HG03378 (cell line): ENCODE measurements around the gene ABCF2.

Experiments used
- ATAC-seq: cut with Tn5 transposase; IDR thresholded peaks from one replicate; pipeline ENCODE4 v1.9.1; 2021; ENCODE audit warnings: mild to moderate bottlenecking, moderate library complexity; ENCODE audit not compliant: unreplicated experiment

ABCF2 gene

GRCh38 chr7:151175047-151175792 lies 51.8 kb downstream of the ABCF2 start:
- no peak for ATAC-seq

GRCh38 chr7:151174246-151175046 lies 52.6 kb downstream of the ABCF2 start:
- no peak for ATAC-seq

- no peak for ATAC-seq
These were observed 53.4 kb downstream of the ABCF2 start for GRCh38 chr7:151173386-151174245.

- no peak for ATAC-seq
These were observed 54.5 kb downstream of the ABCF2 start for GRCh38 chr7:151172273-151173141.

GRCh38 chr7:151168787-151169162 lies 58.2 kb downstream of the ABCF2 start:
- ATAC-seq: no peak

DNA sequence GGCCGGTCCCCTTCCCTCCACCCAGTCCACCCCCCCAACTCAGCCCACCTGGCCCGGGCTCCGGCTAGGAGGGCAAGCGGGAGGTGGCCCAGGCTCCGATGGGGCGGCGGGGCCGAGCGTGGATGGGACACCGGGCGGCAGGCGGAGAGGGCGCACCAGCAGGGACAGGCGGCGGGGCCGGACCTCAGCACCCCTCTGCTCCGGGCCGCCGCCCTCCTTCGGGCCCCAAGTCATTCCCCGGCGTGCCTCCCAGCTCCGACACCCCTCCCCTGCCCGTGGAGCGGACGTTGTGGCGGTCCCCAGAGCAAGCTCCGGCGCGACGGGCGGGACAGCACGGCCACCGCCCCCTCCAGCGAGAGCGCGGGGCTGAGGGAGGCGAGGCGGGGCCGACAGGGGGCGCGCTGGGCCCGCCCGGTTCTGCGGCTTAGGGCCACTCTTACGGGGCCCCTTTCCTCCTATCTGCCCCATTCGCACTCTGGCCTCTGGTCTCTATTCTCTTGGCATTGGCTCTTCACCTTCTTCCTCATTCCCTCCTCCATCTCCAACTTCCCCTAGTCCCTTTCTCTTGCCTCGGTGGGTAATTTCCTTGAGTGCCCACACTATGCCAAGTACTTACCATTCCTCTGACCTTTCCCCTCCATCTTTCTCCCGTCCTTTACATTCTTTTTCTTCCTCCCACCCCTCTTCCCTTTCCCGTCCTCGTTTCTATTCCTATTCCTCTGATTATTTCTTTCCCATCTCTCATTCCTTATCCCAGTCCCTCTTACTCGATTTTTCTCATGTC lies 58.8 kb downstream of the ABCF2 start:
- no peak for ATAC-seq

GRCh38 chr7:151167197-151167961 lies 59.6 kb downstream of the ABCF2 start, which contains the start of gene GBX1:
Gene GBX1 (minus strand): TSS chr7:151167694. CDS start chr7:151167548, 146 bp downstream.
- no peak for ATAC-seq

GRCh38 chr7:151166629-151167196 lies 60.3 kb downstream of the ABCF2 start:
- ATAC-seq: no peak
